GM06990 (cell line): Measurements from ENCODE around the gene DNAAF2.

Experiments used
- DNase-seq: peaks from one replicate; pipeline ENCODE4 v3.0.0-alpha.2; 2011; ENCODE audit not compliant: insufficient read length; ENCODE audit errors: extremely low read depth
- H3K27me3 ChIP-seq: replicated peaks from 2 replicates; pipeline ENCODE4 v1.6.0; 2011; ENCODE audit warnings: low read length; ENCODE audit not compliant: control insufficient read depth, insufficient read depth
- H3K36me3 ChIP-seq: 2 replicates; pipeline ENCODE4 v1.5.1; 2011; ENCODE audit warnings: low read length; ENCODE audit not compliant: control insufficient read depth, insufficient read depth
- H3K4me3 ChIP-seq: replicated peaks from 2 replicates; pipeline ENCODE4 v1.5.1; 2011; ENCODE audit warnings: low read depth, mild to moderate bottlenecking, control low read depth, low read length
- TF ChIP-seq, protein P1 (sequence below): IDR thresholded peaks from 2 replicates; pipeline ENCODE4 v1.5.1; 2011; ENCODE audit warnings: low read length, control low read depth, mild to moderate bottlenecking, inconsistent platforms; ENCODE audit not compliant: insufficient read depth, poor library complexity, severe bottlenecking

DNAAF2 gene

DNA sequence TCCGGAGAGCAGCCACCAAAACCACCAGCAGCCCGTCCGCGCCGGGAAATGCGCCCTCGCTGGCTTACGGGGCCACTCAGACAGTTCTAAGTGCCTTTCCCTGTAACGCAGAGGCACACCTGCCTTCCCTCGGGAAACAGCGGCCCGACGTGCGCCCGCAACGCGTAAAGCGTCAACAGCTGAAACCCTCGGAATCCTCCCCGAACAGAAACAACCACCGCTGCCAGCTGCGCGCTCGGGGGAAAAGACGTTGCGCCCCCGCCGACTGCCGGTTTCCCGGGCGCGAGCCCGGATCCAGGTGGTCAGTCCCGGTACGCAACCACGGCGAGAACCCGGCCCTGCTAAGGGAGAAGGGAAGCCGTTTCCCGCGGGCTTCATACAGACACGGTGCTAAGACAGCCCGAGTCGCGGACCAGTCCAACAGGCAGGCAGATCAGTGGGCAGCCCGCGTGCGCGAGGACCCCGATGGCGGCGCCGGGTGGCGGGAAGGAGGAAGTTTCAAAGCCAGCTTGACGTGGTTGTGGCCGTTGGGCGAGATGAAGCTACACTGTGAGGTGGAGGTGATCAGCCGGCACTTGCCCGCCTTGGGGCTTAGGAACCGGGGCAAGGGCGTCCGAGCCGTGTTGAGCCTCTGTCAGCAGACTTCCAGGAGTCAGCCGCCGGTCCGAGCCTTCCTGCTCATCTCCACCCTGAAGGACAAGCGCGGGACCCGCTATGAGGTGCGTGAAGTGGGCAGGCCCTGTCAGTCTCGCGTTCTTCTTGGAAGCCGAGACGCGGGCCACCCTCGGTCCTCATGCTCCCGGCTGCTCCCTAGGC lies 36.4 kb downstream of the DNAAF2 start, which contains the start of gene LRR1:
LRR1 (plus strand) TSS at position 456 of the 816 bp plus-strand sequence; CDS start at position 537, 81 bp downstream.
- peak; percentile 95 for DNase-seq
- H3K36me3 ChIP-seq: peaks cover 4% of the 10 kb centered on the region
- peak within 1 kb of the TSS; percentile 90 for H3K4me3 ChIP-seq
- H3K27me3 ChIP-seq: no peaks in the 10 kb centered on the region
- TF ChIP-seq, protein P1, sequence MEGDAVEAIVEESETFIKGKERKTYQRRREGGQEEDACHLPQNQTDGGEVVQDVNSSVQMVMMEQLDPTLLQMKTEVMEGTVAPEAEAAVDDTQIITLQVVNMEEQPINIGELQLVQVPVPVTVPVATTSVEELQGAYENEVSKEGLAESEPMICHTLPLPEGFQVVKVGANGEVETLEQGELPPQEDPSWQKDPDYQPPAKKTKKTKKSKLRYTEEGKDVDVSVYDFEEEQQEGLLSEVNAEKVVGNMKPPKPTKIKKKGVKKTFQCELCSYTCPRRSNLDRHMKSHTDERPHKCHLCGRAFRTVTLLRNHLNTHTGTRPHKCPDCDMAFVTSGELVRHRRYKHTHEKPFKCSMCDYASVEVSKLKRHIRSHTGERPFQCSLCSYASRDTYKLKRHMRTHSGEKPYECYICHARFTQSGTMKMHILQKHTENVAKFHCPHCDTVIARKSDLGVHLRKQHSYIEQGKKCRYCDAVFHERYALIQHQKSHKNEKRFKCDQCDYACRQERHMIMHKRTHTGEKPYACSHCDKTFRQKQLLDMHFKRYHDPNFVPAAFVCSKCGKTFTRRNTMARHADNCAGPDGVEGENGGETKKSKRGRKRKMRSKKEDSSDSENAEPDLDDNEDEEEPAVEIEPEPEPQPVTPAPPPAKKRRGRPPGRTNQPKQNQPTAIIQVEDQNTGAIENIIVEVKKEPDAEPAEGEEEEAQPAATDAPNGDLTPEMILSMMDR: no peak

DNA sequence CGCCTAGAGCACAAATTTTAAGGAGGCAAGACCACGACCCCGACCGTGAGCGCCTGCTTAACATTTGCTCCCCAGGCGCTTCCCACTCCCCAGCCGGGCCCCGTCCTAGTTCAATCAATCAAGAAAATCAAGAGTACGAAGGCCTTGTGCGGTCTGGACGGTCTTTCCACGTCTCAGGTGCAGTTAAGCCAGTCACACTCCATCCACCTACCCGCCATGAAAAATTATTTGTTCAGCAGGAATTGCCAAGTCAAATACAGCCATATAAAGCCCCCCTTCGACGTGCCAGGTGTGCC lies 36.9 kb downstream of the DNAAF2 start:
- no peaks in the 10 kb centered on the region for H3K27me3 ChIP-seq
- H3K4me3 ChIP-seq: peak overlapping the region; percentile 90
- H3K36me3 ChIP-seq: peaks cover 4% of the 10 kb centered on the region
- no peak for DNase-seq
- TF ChIP-seq, protein P1: no peak

DNA sequence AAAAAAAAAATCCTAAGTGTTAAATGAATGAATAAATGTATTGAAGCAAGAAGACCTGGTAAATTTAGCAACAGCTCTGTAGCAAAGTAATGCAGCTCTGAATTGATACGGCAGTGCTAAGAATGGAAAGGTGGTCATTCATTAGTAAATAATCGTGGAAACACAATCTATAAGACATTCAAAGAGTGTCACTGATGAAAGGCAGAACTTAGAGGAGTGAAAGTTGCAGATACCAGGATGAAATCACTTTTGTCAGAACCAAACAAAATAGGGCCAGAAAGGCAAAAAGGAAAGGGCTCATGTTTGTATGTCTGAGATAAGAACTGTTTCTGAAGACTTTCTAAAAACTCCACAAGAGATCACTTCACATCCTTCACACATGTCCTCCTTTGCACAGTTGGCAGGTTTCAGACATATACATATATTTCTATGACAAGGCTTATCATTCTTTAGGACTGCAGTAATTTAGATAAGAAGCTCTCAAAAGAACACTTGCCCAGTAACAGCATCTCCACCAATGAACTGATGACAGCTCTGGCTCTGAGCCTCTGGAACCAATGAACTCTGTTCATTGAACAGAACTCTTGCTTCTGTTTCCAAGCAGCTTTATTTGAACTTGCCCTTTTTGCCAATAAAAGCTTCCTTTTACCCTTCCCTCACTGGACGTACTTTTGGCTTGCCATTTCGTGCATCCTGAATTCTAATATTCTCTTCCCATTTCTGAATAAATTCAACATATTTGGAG lies 40.5 kb downstream of the DNAAF2 start:
- no peak for DNase-seq
- H3K4me3 ChIP-seq: no peak overlapping the region; the same call in 1 of the 2 replicates

DNA sequence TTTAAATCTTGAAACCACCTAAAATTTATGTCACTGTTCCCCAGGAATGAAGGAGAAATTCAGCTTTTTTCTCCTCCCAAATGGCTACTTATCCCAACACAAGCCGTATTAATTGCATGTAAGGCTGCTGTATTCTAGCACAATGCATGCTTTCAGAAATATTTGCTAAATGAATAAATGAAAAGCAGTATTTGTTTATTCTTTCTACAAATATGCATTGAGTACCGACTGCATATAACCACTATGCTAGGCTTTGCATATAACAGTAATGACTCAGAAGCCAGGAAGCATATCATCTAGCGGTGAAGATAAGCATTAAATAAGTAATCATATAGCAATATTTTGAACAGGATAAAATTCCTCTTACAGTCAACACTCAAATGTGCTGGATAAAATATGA lies 42.0 kb downstream of the DNAAF2 start:
- Histone ChIP-seq H3K27me3 (no peaks in the 10 kb centered on the region), H3K36me3 (no peaks in the 10 kb centered on the region), H3K4me3 (peak overlapping the region; percentile 22; the same call in 1 of the 2 replicates)
- TF ChIP-seq, protein P1: no peak
- no peak for DNase-seq

More for the DNA sequence above, 40.5 kb downstream of the DNAAF2 start:
- Histone ChIP-seq H3K27me3 (no peaks in the 10 kb centered on the region), H3K36me3 (no peaks in the 10 kb centered on the region)
- TF ChIP-seq, protein P1: no peak

DNA sequence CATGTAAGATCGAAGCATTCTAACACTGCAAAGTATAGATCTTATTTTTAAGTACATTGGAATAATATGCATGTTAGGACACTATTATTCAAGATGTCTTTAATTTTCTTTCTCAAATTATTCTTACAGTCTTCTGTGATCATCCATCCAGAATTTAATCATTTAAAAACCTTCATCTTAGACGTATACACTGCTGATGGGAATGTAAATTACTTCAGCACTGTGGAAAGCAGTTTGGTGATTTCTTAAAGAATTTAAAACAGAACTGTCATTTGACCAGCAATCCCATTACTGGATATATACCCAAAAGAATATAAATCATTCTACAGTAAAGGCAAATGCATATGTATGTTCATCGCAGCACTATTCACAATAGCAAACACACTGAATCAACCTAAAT lies 45.7 kb downstream of the DNAAF2 start:
- H3K27me3 ChIP-seq: no peaks in the 10 kb centered on the region
- no peak overlapping the region for H3K4me3 ChIP-seq
- TF ChIP-seq, protein P1: no peak
- DNase-seq: no peak
- H3K36me3 ChIP-seq: peaks cover under 1% of the 10 kb centered on the region
